Neuronal stem cell (in vitro differentiated cells): ENCODE results near the gene ITPRID2.

ENCODE experiments used
- DNase-seq: peaks from one replicate; pipeline ENCODE4 v3.0.0-alpha.2; 2013; ENCODE audit warnings: low spot score
- H2AFZ ChIP-seq: one replicate; pipeline ENCODE4 v1.6.1; 2013; ENCODE audit warnings: mild to moderate bottlenecking, low read length, inconsistent platforms
- H2AK5ac ChIP-seq: 2 replicates; pipeline ENCODE4 v1.6.1; 2013; ENCODE audit warnings: low read depth, mild to moderate bottlenecking, inconsistent platforms, low read length, moderate library complexity, mixed read lengths
- H2BK120ac ChIP-seq: 2 replicates; pipeline ENCODE4 v1.6.1; 2013; ENCODE audit warnings: low read depth, mild to moderate bottlenecking, inconsistent platforms, low read length, moderate library complexity, mixed read lengths
- H2BK12ac ChIP-seq: one replicate; pipeline ENCODE4 v1.6.1; 2013; ENCODE audit warnings: low read length, inconsistent platforms
- H2BK15ac ChIP-seq: 2 replicates; pipeline ENCODE4 v1.6.1; 2013; ENCODE audit warnings: mild to moderate bottlenecking, low read length, inconsistent platforms, mixed read lengths
- H2BK5ac ChIP-seq: one replicate; pipeline ENCODE4 v1.6.1; 2013; ENCODE audit warnings: inconsistent platforms, mild to moderate bottlenecking, low read length, moderate library complexity
- H3K14ac ChIP-seq: one replicate; pipeline ENCODE4 v1.6.1; 2013; ENCODE audit warnings: low read length, inconsistent platforms
- H3K18ac ChIP-seq: 2 replicates; pipeline ENCODE4 v1.6.1; 2013; ENCODE audit warnings: low read length, inconsistent platforms
- H3K23ac ChIP-seq: 2 replicates; pipeline ENCODE4 v1.6.1; 2013; ENCODE audit warnings: low read depth, mild to moderate bottlenecking, mixed read lengths, low read length, inconsistent platforms; ENCODE audit not compliant: poor library complexity
- H3K27ac ChIP-seq: replicated peaks from 3 replicates; pipeline ENCODE4 v1.5.1; 2013; ENCODE audit warnings: low read length, inconsistent platforms
- H3K27me3 ChIP-seq, 3 experiments: 2 replicates each; pipeline ENCODE4 v1.6.1; 2013; ENCODE audit warnings: low read length in 3 of 3, mild to moderate bottlenecking in 2 of 3, inconsistent platforms in 1 of 3, low read depth in 1 of 3, mixed read lengths in 1 of 3, moderate library complexity in 1 of 3; ENCODE audit not compliant: control insufficient read depth in 3 of 3, insufficient read depth in 3 of 3
- H3K36me3 ChIP-seq, 2 donors: replicated peaks in 1 of 2; 2 replicates each; pipeline ENCODE4 v1.6.1; 2013; ENCODE audit warnings: low read length in 2 of 2; ENCODE audit not compliant: control insufficient read depth in 2 of 2, insufficient read depth in 2 of 2
- H3K4ac ChIP-seq: 2 replicates; pipeline ENCODE4 v1.6.1; 2013; ENCODE audit warnings: inconsistent platforms, mild to moderate bottlenecking, low read length, moderate library complexity
- H3K4me1 ChIP-seq, 2 donors: 1 replicate in 1 of 2; 2 replicates in 1 of 2; pipeline ENCODE4 v1.6.1; 2013; ENCODE audit warnings: low read length in 2 of 2, low read depth in 1 of 2; ENCODE audit not compliant: control insufficient read depth in 2 of 2, insufficient read depth in 1 of 2
- H3K4me2 ChIP-seq: one replicate; pipeline ENCODE4 v1.6.1; 2013; ENCODE audit warnings: mild to moderate bottlenecking, low read length, inconsistent platforms; ENCODE audit not compliant: insufficient read depth, poor library complexity, severe bottlenecking
- H3K4me3 ChIP-seq, 2 donors: 2 replicates each; pipeline ENCODE4 v1.5.1; 2013; ENCODE audit warnings: low read length in 2 of 2, mild to moderate bottlenecking in 2 of 2, inconsistent platforms in 1 of 2, moderate library complexity in 1 of 2
- H3K79me1 ChIP-seq: one replicate; pipeline ENCODE4 v1.6.1; 2013; ENCODE audit warnings: low read depth, mild to moderate bottlenecking, inconsistent platforms, low read length, moderate library complexity
- H3K9ac ChIP-seq: one replicate; pipeline ENCODE4 v1.6.1; 2013; ENCODE audit warnings: mild to moderate bottlenecking, low read depth, low read length, inconsistent platforms; ENCODE audit not compliant: poor library complexity
- H3K9me3 ChIP-seq, 2 donors: replicated peaks in 1 of 2; 2 replicates each; pipeline versions ENCODE3 to v1.6.1; 2013; ENCODE audit warnings: low read length in 2 of 2, mild to moderate bottlenecking in 2 of 2, inconsistent platforms in 1 of 2, low read depth in 1 of 2, mixed read lengths in 1 of 2, moderate library complexity in 1 of 2; ENCODE audit not compliant: control insufficient read depth in 2 of 2, insufficient read depth in 1 of 2
- H4K8ac ChIP-seq: one replicate; pipeline ENCODE4 v1.6.1; 2013; ENCODE audit warnings: low read depth, mild to moderate bottlenecking, inconsistent platforms, low read length, moderate library complexity
- H4K91ac ChIP-seq: one replicate; pipeline ENCODE4 v1.6.1; 2013; ENCODE audit warnings: low read length, low read depth, mild to moderate bottlenecking, inconsistent platforms; ENCODE audit not compliant: poor library complexity
- WGBS, 2 donors: extraction: QIAGEN DNeasy Blood & Tissue Kit; methylation state at CpG; one replicate each; pipeline ENCODE4 v1.1.7; 2013; ENCODE audit warnings: missing lambda C conversion rate in 2 of 2, mixed read lengths in 1 of 2; ENCODE audit not compliant: insufficient read length in 2 of 2, insufficient replicate concordance in 1 of 2; ENCODE audit errors: extremely low coverage in 2 of 2; 5-methylcytosine and 5-hydroxymethylcytosine counted together

ITPRID2 gene

GRCh38 chr2:181891966-181892798 is 652 bp downstream of the ITPRID2 start:
- peaks cover 4% of the 10 kb centered on the region for H3K79me1 ChIP-seq
- H4K8ac ChIP-seq: peak overlapping the region; percentile 43
- H3K4me1 ChIP-seq: peaks cover 1 to 10% of the 10 kb centered on the region in 2 donors
- H2BK5ac ChIP-seq: peak overlapping the region; percentile 94
- H2BK12ac ChIP-seq: peak overlapping the region; percentile 41
- peak overlapping the region; percentile 99 for H3K18ac ChIP-seq
- peak; percentile 70 for DNase-seq
- H2AFZ ChIP-seq: peak overlapping the region; percentile 93
- peak overlapping the region; percentile 94 for H3K4me2 ChIP-seq
- H4K91ac ChIP-seq: no peak overlapping the region
- peak overlapping the region; percentile 89 for H2BK15ac ChIP-seq
- peaks cover 0 to 41% of the 10 kb centered on the region in 2 donors for H3K36me3 ChIP-seq
- peak overlapping the region; percentile 86 to 87 for H3K4me3 ChIP-seq
- no peaks in the 10 kb centered on the region for H3K9me3 ChIP-seq
- H3K23ac ChIP-seq: peak overlapping the region; percentile 95
- H2AK5ac ChIP-seq: peak overlapping the region; percentile 70
- no peaks in the 10 kb centered on the region for H3K27me3 ChIP-seq
- H3K9ac ChIP-seq: peak overlapping the region; percentile 98
- H3K4ac ChIP-seq: peak overlapping the region; percentile 84
- no CpG with 5 or more reads among the region's 83 CpGs for WGBS, 2 donors
- no peak overlapping the region for H2BK120ac ChIP-seq
- H3K14ac ChIP-seq: no peak overlapping the region
- peak overlapping the region; percentile 86 for H3K27ac ChIP-seq

- H3K23ac ChIP-seq: peak overlapping the region; percentile 95
- peak overlapping the region; percentile 98 for H3K9ac ChIP-seq
- no peak overlapping the region for H4K91ac ChIP-seq
- peak overlapping the region; percentile 94 for H3K4me2 ChIP-seq
- H2AFZ ChIP-seq: peak overlapping the region; percentile 93
- no peak overlapping the region for H3K4ac ChIP-seq
- no peaks in the 10 kb centered on the region for H3K9me3 ChIP-seq
- no peak overlapping the region for H2BK12ac ChIP-seq
- no peak overlapping the region for H2AK5ac ChIP-seq
- H3K36me3 ChIP-seq: peaks cover 0 to 49% of the 10 kb centered on the region in 2 donors
- H3K14ac ChIP-seq: no peak overlapping the region
- no peaks in the 10 kb centered on the region for H3K27me3 ChIP-seq
- no peak overlapping the region for H2BK15ac ChIP-seq
- DNase-seq: no peak
- H3K79me1 ChIP-seq: peaks cover 4% of the 10 kb centered on the region
- no peak overlapping the region for H4K8ac ChIP-seq
- H3K18ac ChIP-seq: peak overlapping the region; percentile 99
- peaks cover 1 to 8% of the 10 kb centered on the region in 2 donors for H3K4me1 ChIP-seq
- H2BK5ac ChIP-seq: peak overlapping the region; percentile 94
- no peak overlapping the region for H2BK120ac ChIP-seq
- no CpG with 5 or more reads among the region's 10 CpGs for WGBS, 2 donors
- H3K27ac ChIP-seq: no peak overlapping the region
- peak overlapping the region; percentile 86 to 87 for H3K4me3 ChIP-seq
Measured at GRCh38 chr2:181892799-181893435, 1.4 kb downstream of the ITPRID2 start.

DNA sequence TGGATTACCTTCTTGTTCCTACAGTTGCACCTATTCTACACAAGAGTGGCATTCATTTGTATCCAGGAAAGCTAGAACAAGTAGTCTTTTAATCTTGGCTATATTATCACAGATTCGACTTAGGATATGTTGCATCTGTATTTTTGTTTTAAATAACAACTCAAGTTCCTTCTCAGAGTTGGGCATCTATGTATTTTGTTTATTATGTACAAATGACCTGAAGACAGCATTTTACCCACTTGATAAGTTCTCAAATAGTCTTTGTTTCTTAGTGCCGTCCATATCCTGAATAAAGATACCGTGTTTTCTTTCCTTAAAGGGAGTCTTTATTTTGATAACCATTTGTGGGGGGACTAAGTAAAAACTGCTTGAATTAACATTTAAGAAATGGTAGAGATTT is 2.9 kb downstream of the ITPRID2 start:
- Histone ChIP-seq H2AFZ (no peak overlapping the region), H3K36me3 (peaks cover 0 to 63% of the 10 kb centered on the region in 2 donors), H3K4me2 (peak overlapping the region; percentile 14), H2BK12ac (no peak overlapping the region), H3K9me3 (no peaks in the 10 kb centered on the region), H3K27ac (no peak overlapping the region), H2BK5ac (no peak overlapping the region), H3K4ac (no peak overlapping the region), H2BK15ac (no peak overlapping the region), H3K14ac (no peak overlapping the region), H3K27me3 (no peaks in the 10 kb centered on the region), H3K4me1 (peaks cover 1 to 8% of the 10 kb centered on the region in 2 donors), H3K9ac (no peak overlapping the region), H3K18ac (no peak overlapping the region), H3K79me1 (peaks cover 4% of the 10 kb centered on the region), H2BK120ac (no peak overlapping the region), H4K91ac (no peak overlapping the region), H4K8ac (no peak overlapping the region), H3K4me3 (peak overlapping the region in 1 of 2 donors; percentile 87), H3K23ac (no peak overlapping the region), H2AK5ac (no peak overlapping the region)
- no peak for DNase-seq
- no CpG with 5 or more reads among the region's 3 CpGs for WGBS, 2 donors

- Histone ChIP-seq H2BK15ac (no peak overlapping the region), H3K27ac (no peak overlapping the region), H3K27me3 (no peaks in the 10 kb centered on the region), H2BK120ac (no peak overlapping the region), H3K4me2 (no peak overlapping the region), H3K9ac (no peak overlapping the region), H3K14ac (no peak overlapping the region), H2AK5ac (no peak overlapping the region), H2BK12ac (no peak overlapping the region), H3K4ac (no peak overlapping the region), H3K36me3 (peaks cover 2 to 78% of the 10 kb centered on the region in 2 donors), H3K79me1 (peaks cover 4% of the 10 kb centered on the region), H4K91ac (no peak overlapping the region), H3K9me3 (no peaks in the 10 kb centered on the region), H3K4me1 (peaks cover 1 to 8% of the 10 kb centered on the region in 2 donors), H3K4me3 (no peak overlapping the region), H2AFZ (no peak overlapping the region), H3K23ac (no peak overlapping the region), H4K8ac (no peak overlapping the region), H3K18ac (no peak overlapping the region), H2BK5ac (no peak overlapping the region)
- no peak for DNase-seq
- WGBS, 2 donors: no CpG with 5 or more reads among the region's 1 CpG
Measured at GRCh38 chr2:181895818-181896217, 4.3 kb downstream of the ITPRID2 start.
